Activated CD8-positive, alpha-beta memory T cell treated with anti-CD3 and anti-CD28 coated beads for 24 hours (primary cell): ENCODE measurements around the gene ENTPD6.
"Not testable (repeated sequence)": the region's sequence is repeated elsewhere in the genome, so short reads cannot be mapped to it uniquely, and the experiment has no call there.

Source experiments
- DNase-seq: peaks from one replicate; pipeline ENCODE4 v3.0.0-alpha.2; 2020

The ENTPD6 gene

GRCh38 chr20:25195014-25195961 is at the start of gene ENTPD6:
Gene ENTPD6 (plus strand): TSS chr20:25195712. CDS start chr20:25206537, 10,825 bp downstream.
- peak; percentile 98 for DNase-seq

- DNase-seq, result no peak
Measured at GRCh38 chr20:25146976-25147375, 48.5 kb upstream of the ENTPD6 start.

GRCh38 chr20:25147716-25148115 is 47.8 kb upstream of the ENTPD6 start:
- DNase-seq, result no peak

- peak; percentile 86 for DNase-seq
Measured at GRCh38 chr20:25148181-25148981, 47.1 kb upstream of the ENTPD6 start.

- no peak for DNase-seq
Measured at GRCh38 chr20:25148982-25149846, 46.3 kb upstream of the ENTPD6 start.

- DNase-seq, result no peak
Measured at GRCh38 chr20:25150016-25150415, 45.5 kb upstream of the ENTPD6 start.

- no peak for DNase-seq
Measured at GRCh38 chr20:25158043-25158442, 37.5 kb upstream of the ENTPD6 start.

- no peak for DNase-seq
Measured at GRCh38 chr20:25160467-25160866, 35.0 kb upstream of the ENTPD6 start.

GRCh38 chr20:25160897-25161296 is 34.6 kb upstream of the ENTPD6 start:
- no peak for DNase-seq

- DNase-seq, result no peak
Measured at GRCh38 chr20:25165128-25165527, 30.4 kb upstream of the ENTPD6 start.

GRCh38 chr20:25166105-25166782 is 29.3 kb upstream of the ENTPD6 start:
- DNase-seq, result not testable (repeated sequence)

- DNase-seq, result no peak
Measured at GRCh38 chr20:25173321-25173720, 22.2 kb upstream of the ENTPD6 start.

- DNase-seq, result no peak
Measured at GRCh38 chr20:25173886-25174308, 21.6 kb upstream of the ENTPD6 start.

- no peak for DNase-seq
Measured at GRCh38 chr20:25176184-25176583, 19.3 kb upstream of the ENTPD6 start.

- DNase-seq, result no peak
Measured at GRCh38 chr20:25177890-25178321, 17.6 kb upstream of the ENTPD6 start.

- DNase-seq, result no peak
Measured at GRCh38 chr20:25178563-25179438, 16.7 kb upstream of the ENTPD6 start.

GRCh38 chr20:25179439-25180089 is 15.9 kb upstream of the ENTPD6 start:
- no peak for DNase-seq

- not testable (repeated sequence) for DNase-seq
Measured at GRCh38 chr20:25184391-25184790, 11.1 kb upstream of the ENTPD6 start.

GRCh38 chr20:25187220-25187619 is 8.3 kb upstream of the ENTPD6 start:
- no peak for DNase-seq

- no peak for DNase-seq
Measured at GRCh38 chr20:25187635-25188034, 7.9 kb upstream of the ENTPD6 start.
